Large intestine (tissue), 3 donors: Measurements from ENCODE around the gene DGKZ. TPM values are rescaled to one million over a fixed set of nuclear protein-coding genes. Genes with fewer than 3 reads are reported as not detected.

Experiments
- DNase-seq, 2 donors: peaks; one replicate each; pipeline versions ENCODE4 v3.0.0 to v3.0.0-alpha.2; 2013
- H3K27ac ChIP-seq: one replicate; pipeline ENCODE4 v1.5.1; 2013; ENCODE audit warnings: low read length
- H3K27me3 ChIP-seq: 2 replicates; pipeline ENCODE4 v1.6.1; 2013; ENCODE audit warnings: low read length; ENCODE audit not compliant: control insufficient read depth, insufficient read depth
- H3K36me3 ChIP-seq: 2 replicates; pipeline ENCODE4 v1.6.1; 2013; ENCODE audit warnings: low read length; ENCODE audit not compliant: control insufficient read depth, insufficient read depth
- H3K4me1 ChIP-seq: one replicate; pipeline ENCODE4 v1.6.1; 2013; ENCODE audit warnings: low read length; ENCODE audit not compliant: control insufficient read depth, insufficient read depth
- H3K4me3 ChIP-seq: one replicate; pipeline ENCODE4 v1.5.1; 2013; ENCODE audit warnings: low read length
- H3K9me3 ChIP-seq: one replicate; pipeline ENCODE4 v1.6.1; 2013; ENCODE audit warnings: mild to moderate bottlenecking, low read depth, low read length, moderate library complexity; ENCODE audit not compliant: control insufficient read depth
- WGBS: methylation state at CpG from one replicate; pipeline ENCODE4 v1.1.5; 2013; ENCODE audit warnings: low lambda C conversion rate; ENCODE audit not compliant: insufficient coverage; 5-methylcytosine and 5-hydroxymethylcytosine counted together
- polyA plus RNA-seq: library from polyadenylated mRNA; unstranded; fragments of 120-200 nt; gene quantifications from one replicate; pipeline ENCODE4 v1.2.1, GENCODE V29; 2013

The DGKZ gene
- polyA plus RNA-seq, 1 donor = 46.9 TPM

GRCh38 chr11:46357483-46357936 is 10.2 kb downstream of the DGKZ start:
- no peak overlapping the region for H3K27ac ChIP-seq
- 94% methylated on average over 3 of the region's 11 CpGs for WGBS
- no peak overlapping the region for H3K4me3 ChIP-seq
- H3K9me3 ChIP-seq = no peaks in the 10 kb centered on the region
- peaks cover 11% of the 10 kb centered on the region for H3K4me1 ChIP-seq
- DNase-seq = no peak
- no peaks in the 10 kb centered on the region for H3K27me3 ChIP-seq
- H3K36me3 ChIP-seq = peaks cover 8% of the 10 kb centered on the region

GRCh38 chr11:46359953-46360352 is 12.7 kb downstream of the DGKZ start:
- Histone ChIP-seq H3K36me3 (peaks cover 6% of the 10 kb centered on the region), H3K27ac (no peak overlapping the region), H3K9me3 (no peaks in the 10 kb centered on the region), H3K4me1 (peaks cover 11% of the 10 kb centered on the region), H3K27me3 (no peaks in the 10 kb centered on the region), H3K4me3 (no peak overlapping the region)
- DNase-seq = no peak
- WGBS = 100% methylated on average over 1 of the region's 1 CpG

GRCh38 chr11:46360878-46361277 is 13.6 kb downstream of the DGKZ start:
- peaks cover 11% of the 10 kb centered on the region for H3K4me1 ChIP-seq

GRCh38 chr11:46361283-46362155 is 14.3 kb downstream of the DGKZ start:
- H3K9me3 ChIP-seq = no peaks in the 10 kb centered on the region
- H3K27ac ChIP-seq = peak overlapping the region; percentile 40
- peaks cover 11% of the 10 kb centered on the region for H3K4me1 ChIP-seq
- no peaks in the 10 kb centered on the region for H3K27me3 ChIP-seq
- peak in 1 of 2 donors; percentile 42 for DNase-seq
- H3K4me3 ChIP-seq = peak overlapping the region; percentile 18
- peaks cover 4% of the 10 kb centered on the region for H3K36me3 ChIP-seq
- WGBS = no CpG with 5 or more reads among the region's 26 CpGs

More at GRCh38 chr11:46360878-46361277, 13.6 kb downstream of the DGKZ start:
- no CpG with 5 or more reads among the region's 7 CpGs for WGBS
- H3K27ac ChIP-seq = peak overlapping the region; percentile 40
- DNase-seq = no peak
- no peak overlapping the region for H3K4me3 ChIP-seq
- H3K27me3 ChIP-seq = no peaks in the 10 kb centered on the region
- peaks cover 6% of the 10 kb centered on the region for H3K36me3 ChIP-seq
- H3K9me3 ChIP-seq = no peaks in the 10 kb centered on the region

GRCh38 chr11:46362156-46363030 is 15.1 kb downstream of the DGKZ start:
- WGBS = no CpG with 5 or more reads among the region's 20 CpGs
- Histone ChIP-seq H3K27ac (no peak overlapping the region), H3K9me3 (no peaks in the 10 kb centered on the region), H3K4me1 (peaks cover 16% of the 10 kb centered on the region), H3K4me3 (peak overlapping the region; percentile 18), H3K36me3 (peaks cover 4% of the 10 kb centered on the region), H3K27me3 (no peaks in the 10 kb centered on the region)
- DNase-seq = no peak

- no peak for DNase-seq
- no CpG with 5 or more reads among the region's 9 CpGs for whole genome bisulfite sequencing
- peaks cover 7% of the 10 kb centered on the region for H3K36me3 ChIP-seq
Measured at GRCh38 chr11:46363031-46363407, 15.8 kb downstream of the DGKZ start.

GRCh38 chr11:46363455-46364005 is 16.3 kb downstream of the DGKZ start:
- H3K4me1 ChIP-seq = peaks cover 16% of the 10 kb centered on the region
- WGBS = no CpG with 5 or more reads among the region's 21 CpGs
- no peaks in the 10 kb centered on the region for H3K27me3 ChIP-seq
- H3K9me3 ChIP-seq = no peaks in the 10 kb centered on the region
- H3K4me3 ChIP-seq = no peak overlapping the region
- peaks cover 12% of the 10 kb centered on the region for H3K36me3 ChIP-seq
- H3K27ac ChIP-seq = no peak overlapping the region
- DNase-seq = no peak

More at GRCh38 chr11:46363031-46363407, 15.8 kb downstream of the DGKZ start:
- peaks cover 16% of the 10 kb centered on the region for H3K4me1 ChIP-seq
- no peaks in the 10 kb centered on the region for H3K27me3 ChIP-seq
- H3K4me3 ChIP-seq = no peak overlapping the region
- H3K27ac ChIP-seq = no peak overlapping the region
- H3K9me3 ChIP-seq = no peaks in the 10 kb centered on the region

GRCh38 chr11:46364056-46364455 is 16.8 kb downstream of the DGKZ start:
- Histone ChIP-seq H3K27ac (no peak overlapping the region), H3K4me1 (peaks cover 16% of the 10 kb centered on the region), H3K27me3 (no peaks in the 10 kb centered on the region), H3K4me3 (no peak overlapping the region), H3K36me3 (peaks cover 14% of the 10 kb centered on the region), H3K9me3 (no peaks in the 10 kb centered on the region)
- no CpG with 5 or more reads among the region's 9 CpGs for WGBS
- no peak for DNase-seq

- WGBS = no CpG with 5 or more reads among the region's 3 CpGs
- Histone ChIP-seq H3K27ac (no peak overlapping the region), H3K36me3 (peaks cover 16% of the 10 kb centered on the region), H3K4me1 (peaks cover 19% of the 10 kb centered on the region), H3K9me3 (no peaks in the 10 kb centered on the region), H3K4me3 (no peak overlapping the region), H3K27me3 (no peaks in the 10 kb centered on the region)
- no peak for DNase-seq
Measured at GRCh38 chr11:46364791-46365190, 17.5 kb downstream of the DGKZ start.

GRCh38 chr11:46366260-46366659 is 19.0 kb downstream of the DGKZ start:
- DNase-seq = no peak
- no peaks in the 10 kb centered on the region for H3K27me3 ChIP-seq
- H3K9me3 ChIP-seq = no peaks in the 10 kb centered on the region
- WGBS = no CpG with 5 or more reads among the region's 22 CpGs
- no peak overlapping the region for H3K27ac ChIP-seq
- H3K4me1 ChIP-seq = peaks cover 17% of the 10 kb centered on the region
- H3K4me3 ChIP-seq = no peak overlapping the region
- H3K36me3 ChIP-seq = peaks cover 27% of the 10 kb centered on the region
